ENCODE data around the gene KRT85. TPM values are rescaled to one million over a fixed set of nuclear protein-coding genes. Genes with fewer than 3 reads are reported as not detected.

KRT85 gene
- total RNA-seq, 8 experiments from 2014 or later, result 0.08 to 9.3 (median 0.14) TPM; not detected in 3

- no peaks in the 10 kb centered on the region for H3K4me1 ChIP-seq (replicated peaks in 1 of 2)
- 60 to 80% (median 75%) methylated on average over 1 to 2 of the region's 13 CpGs; no CpG with 5 or more reads in 6 of the 10 experiments for WGBS, 10 experiments
- in situ Hi-C loops (cut with MboI; ENCODE audit: low pct_unique_long_range_greater_than_20kb in 2 of 9, low sequenced_read_pairs in 9 of 9, unreplicated experiment in 9 of 9), result no loop called here
- no peak overlapping the region for H3K4me3 ChIP-seq
- ATAC-seq (replicated peaks in 6 of 8), result no peak
- H3K27ac ChIP-seq, result no peak overlapping the region
These were observed 52.8 kb downstream of the KRT85 start for GRCh38 chr12:52314511-52314910.

- in situ Hi-C loops (cut with MboI; ENCODE audit: low pct_unique_long_range_greater_than_20kb in 2 of 9, low sequenced_read_pairs in 9 of 9, unreplicated experiment in 9 of 9), result no loop called here
These were observed 53.4 kb downstream of the KRT85 start for GRCh38 chr12:52313926-52314325.

DNA sequence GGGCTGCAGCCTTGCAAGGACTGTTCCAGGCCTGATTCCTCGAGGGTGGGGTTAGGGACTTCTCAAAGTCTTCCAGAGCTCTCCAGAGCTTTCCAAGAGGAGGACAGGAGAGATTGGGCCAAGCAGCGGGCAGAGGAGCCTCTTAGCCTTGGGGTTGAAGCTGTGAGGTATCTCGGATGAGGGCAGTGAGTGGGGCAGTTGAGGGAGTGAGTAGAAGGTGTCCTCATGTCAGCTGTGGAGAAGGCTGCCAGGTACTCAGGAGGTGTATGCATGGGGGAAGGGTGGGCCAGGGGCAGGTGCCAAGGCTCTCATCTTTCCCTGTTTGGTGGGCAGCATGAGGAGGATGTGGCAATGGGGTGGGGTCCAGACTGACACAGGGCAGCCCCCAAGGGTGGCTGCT lies 53.8 kb downstream of the KRT85 start:
- in situ Hi-C loops (cut with MboI; ENCODE audit: low pct_unique_long_range_greater_than_20kb in 2 of 9, low sequenced_read_pairs in 9 of 9, unreplicated experiment in 9 of 9), result no loop called here
- no peak overlapping the region for H3K27ac ChIP-seq
- 40% methylated on average over 1 of the region's 3 CpGs; no CpG with 5 or more reads in 9 of the 10 experiments for WGBS, 10 experiments
- H3K4me1 ChIP-seq (replicated peaks in 1 of 2), result no peaks in the 10 kb centered on the region
- H3K4me3 ChIP-seq, result no peak overlapping the region
- no peak for ATAC-seq (replicated peaks in 6 of 8)

More at GRCh38 chr12:52313926-52314325, 53.4 kb downstream of the KRT85 start:
- no peaks in the 10 kb centered on the region for H3K4me1 ChIP-seq (replicated peaks in 1 of 2)
- no peak for ATAC-seq (replicated peaks in 6 of 8)
- no peak overlapping the region for H3K4me3 ChIP-seq
- WGBS, 10 experiments, result 47 to 93% (median 78%) methylated on average over 1 to 7 of the region's 9 CpGs; no CpG with 5 or more reads in 4 of the 10 experiments
- no peak overlapping the region for H3K27ac ChIP-seq

GRCh38 chr12:52312086-52312485 lies 55.2 kb downstream of the KRT85 start:
- Histone ChIP-seq H3K4me1 (replicated peaks in 1 of 2) (no peaks in the 10 kb centered on the region), H3K27ac (no peak overlapping the region), H3K4me3 (no peak overlapping the region)
- WGBS, 10 experiments, result 25 to 55% (median 40%) methylated on average over 2 of the region's 4 CpGs; no CpG with 5 or more reads in 7 of the 10 experiments
- no peak for ATAC-seq (replicated peaks in 6 of 8)
- in situ Hi-C loops (cut with MboI; ENCODE audit: low pct_unique_long_range_greater_than_20kb in 2 of 9, low sequenced_read_pairs in 9 of 9, unreplicated experiment in 9 of 9), result no loop called here

DNA sequence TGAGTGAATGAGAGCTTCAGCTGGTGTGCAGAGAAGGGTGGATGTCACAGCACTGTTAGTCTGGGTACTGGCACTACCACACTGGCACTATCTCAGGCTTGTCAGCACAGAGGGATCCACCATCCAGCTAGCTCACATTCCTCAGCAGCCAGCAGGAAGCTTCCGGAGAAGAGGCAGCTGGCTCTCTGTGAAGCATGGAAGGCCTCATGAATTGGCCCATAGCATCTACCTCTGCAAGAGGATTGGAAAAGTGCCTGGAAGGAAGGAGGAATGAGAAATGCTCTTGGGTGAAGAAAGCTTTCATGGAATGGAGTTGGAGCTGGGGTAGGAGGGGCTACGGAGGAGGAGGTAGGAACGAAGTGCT lies 56.0 kb downstream of the KRT85 start:
- H3K4me1 ChIP-seq (replicated peaks in 1 of 2), result no peaks in the 10 kb centered on the region
- in situ Hi-C loops (cut with MboI; ENCODE audit: low pct_unique_long_range_greater_than_20kb in 2 of 9, low sequenced_read_pairs in 9 of 9, unreplicated experiment in 9 of 9), result no loop called here
- H3K4me3 ChIP-seq, result no peak overlapping the region
- 50 to 100% (median 83%) methylated on average over 1 to 3 of the region's 3 CpGs; no CpG with 5 or more reads in 5 of the 10 experiments for WGBS, 10 experiments
- ATAC-seq (replicated peaks in 6 of 8), result no peak
- no peak overlapping the region for H3K27ac ChIP-seq

DNA sequence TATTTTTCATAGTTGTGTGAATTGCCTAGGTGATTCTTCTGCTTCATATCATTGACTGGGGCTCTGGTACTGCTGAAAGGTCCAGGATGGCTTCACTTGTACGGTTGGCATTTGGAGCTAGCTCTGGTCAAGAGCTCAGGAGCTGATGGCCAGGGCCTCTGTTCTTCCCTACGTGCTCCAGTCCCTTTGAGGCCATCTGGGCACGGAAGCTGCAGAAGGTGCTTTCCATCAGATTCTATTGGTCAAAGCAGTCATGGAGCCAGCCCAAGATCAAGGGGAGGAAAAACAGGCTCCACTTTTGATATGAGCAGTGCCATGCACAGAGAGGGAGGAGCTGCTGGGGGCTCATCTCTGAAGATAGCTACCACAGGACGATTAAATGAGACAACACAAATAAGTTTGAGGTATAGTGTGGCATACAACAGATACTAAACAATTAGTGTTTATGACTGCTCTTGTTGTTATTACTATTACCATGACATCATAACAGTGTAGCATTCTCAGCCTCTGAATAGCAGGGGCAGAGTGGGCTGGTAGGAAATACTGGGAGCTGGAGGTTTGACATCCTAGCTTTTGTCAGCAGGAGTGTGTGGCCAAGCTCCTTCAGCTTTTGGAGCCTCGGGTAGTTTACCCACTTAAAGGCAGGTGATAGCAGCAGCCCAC lies 56.5 kb downstream of the KRT85 start:
- ATAC-seq (replicated peaks in 6 of 8), result no peak
- H3K4me1 ChIP-seq (replicated peaks in 1 of 2), result no peaks in the 10 kb centered on the region
- no peak overlapping the region for H3K4me3 ChIP-seq
- in situ Hi-C loops (cut with MboI; ENCODE audit: low pct_unique_long_range_greater_than_20kb in 2 of 9, low sequenced_read_pairs in 9 of 9, unreplicated experiment in 9 of 9), result no loop called here
- H3K27ac ChIP-seq, result no peak overlapping the region
- WGBS, 10 experiments, result 0 to 90% (median 50%) methylated on average over 1 to 4 of the region's 5 CpGs; no CpG with 5 or more reads in 1 of the 10 experiments

Other genes starting within 250 kb of the KRT85 start
- under 1 TPM in 6 of 8 experiments, not detected in 2; 0.14 to 0.85 (median 0.26) TPM for gene KRT80, start 175.5 kb downstream of the KRT85 start, total RNA-seq
- gene KRT7, start 134.2 kb downstream of the KRT85 start, total RNA-seq, result 1 to 10 TPM in 5 of 8 experiments, under 1 TPM in 1, not detected in 2; 0.78 to 5.8 (median 2.4) TPM
- under 1 TPM in 4 of 8 experiments, not detected in 4; 0.14 to 0.59 (median 0.33) TPM for gene KRT86, start 92.8 kb downstream of the KRT85 start, total RNA-seq
- under 1 TPM in 2 of 8 experiments, not detected in 6; 0.49 to 0.58 TPM for gene KRT81, start 75.9 kb downstream of the KRT85 start, total RNA-seq
- under 1 TPM in 2 of 8 experiments, not detected in 6; 0.14 to 0.28 TPM for gene KRT83, start 46.1 kb downstream of the KRT85 start, total RNA-seq
- gene KRT84, start 18.2 kb upstream of the KRT85 start, total RNA-seq, result under 1 TPM in 4 of 8 experiments, not detected in 4; 0.13 to 0.24 (median 0.14) TPM
- under 1 TPM in 2 of 8 experiments, not detected in 6; 0.14 TPM for gene KRT82, start 38.9 kb upstream of the KRT85 start, total RNA-seq
- gene KRT75, start 66.9 kb upstream of the KRT85 start, total RNA-seq, result under 1 TPM in 4 of 8 experiments, not detected in 4; 0.08 to 0.66 (median 0.12) TPM
- gene KRT6B, start 84.7 kb upstream of the KRT85 start, total RNA-seq, result under 1 TPM in 2 of 8 experiments, not detected in 6; 0.05 to 0.24 TPM
- under 1 TPM in 2 of 8 experiments, not detected in 6; 0.38 to 0.71 TPM for gene KRT6C, start 106.3 kb upstream of the KRT85 start, total RNA-seq
- gene KRT6A, start 125.8 kb upstream of the KRT85 start, total RNA-seq, result under 1 TPM in 3 of 8 experiments, not detected in 5; 0.27 to 1.00 (median 0.29) TPM
- 1 to 10 TPM in 1 of 8 experiments, under 1 TPM in 4, not detected in 3; 0.14 to 1.9 (median 0.38) TPM for gene KRT5, start 152.9 kb upstream of the KRT85 start, total RNA-seq
- under 1 TPM in 4 of 8 experiments, not detected in 4; 0.14 to 0.52 (median 0.16) TPM for gene KRT71, start 185.7 kb upstream of the KRT85 start, total RNA-seq
- gene KRT74, start 206.4 kb upstream of the KRT85 start, total RNA-seq, result under 1 TPM in 3 of 8 experiments, not detected in 5; 0.04 to 0.38 (median 0.14) TPM
- gene KRT72, start 234.0 kb upstream of the KRT85 start, total RNA-seq, result under 1 TPM in 1 of 8 experiments, not detected in 7; 0.21 TPM

Data from motor neuron (in vitro differentiated cells).